ENCODE data around the gene FMN2. TPM values are rescaled to one million over a fixed set of nuclear protein-coding genes. Genes with fewer than 3 reads are reported as not detected.

The FMN2 gene
- total and polyA plus RNA-seq, 2 experiments from 2014 or later: 0.97 TPM; not detected in 1

- H3K27me3 ChIP-seq: no peaks in the 10 kb centered on the region
- WGBS (ENCODE audit: low lambda C conversion rate, missing lambda C conversion rate): 65% methylated on average over 4 of the region's 4 CpGs
- no peak for DNase-seq (ENCODE audit: low spot score)
- H3K9me2 ChIP-seq (replicated peaks; ENCODE audit: insufficient read depth): no peaks in the 10 kb centered on the region
- TF ChIP-seq EZH2 (IDR thresholded peaks at IDR 0.05; ENCODE audit: borderline replicate concordance) (no peak), EZH2phosphoT487 (IDR thresholded peaks at IDR 0.05; ENCODE audit: low read depth, severe bottlenecking, unreplicated experiment) (no peak), CTCF (IDR thresholded peaks at IDR 0.05; ENCODE audit: poor library complexity) (no peak)
- no peaks in the 10 kb centered on the region for H4K20me1 ChIP-seq (ENCODE audit: insufficient read depth, poor library complexity, severe bottlenecking)
- H3K27ac ChIP-seq: no peak overlapping the region
- no peaks in the 10 kb centered on the region for H3K79me2 ChIP-seq
- H3K4me2 ChIP-seq: no peak overlapping the region
- H3K4me1 ChIP-seq (ENCODE audit: insufficient read depth): no peaks in the 10 kb centered on the region
- H3K4me3 ChIP-seq: no peak overlapping the region
- no peak overlapping the region for H2AFZ ChIP-seq
- H3K9me3 ChIP-seq (ENCODE audit: low read depth): no peaks in the 10 kb centered on the region
- H3K36me3 ChIP-seq (replicated peaks; ENCODE audit: insufficient read depth, low read depth): no peaks in the 10 kb centered on the region
Observed at GRCh38 chr1:240415532-240415931, 323.8 kb downstream of the FMN2 start.

GRCh38 chr1:240417317-240417716 is 325.6 kb downstream of the FMN2 start:
- 49% methylated on average over 2 of the region's 2 CpGs for WGBS (ENCODE audit: low lambda C conversion rate, missing lambda C conversion rate)
- Histone ChIP-seq H3K4me2 (no peak overlapping the region), H3K4me3 (no peak overlapping the region), H4K20me1 (ENCODE audit: insufficient read depth, poor library complexity, severe bottlenecking) (no peaks in the 10 kb centered on the region), H3K27me3 (no peaks in the 10 kb centered on the region), H3K79me2 (no peaks in the 10 kb centered on the region), H3K27ac (no peak overlapping the region), H3K4me1 (ENCODE audit: insufficient read depth) (no peaks in the 10 kb centered on the region), H3K9me3 (ENCODE audit: low read depth) (no peaks in the 10 kb centered on the region), H3K36me3 (replicated peaks; ENCODE audit: insufficient read depth, low read depth) (no peaks in the 10 kb centered on the region), H2AFZ (no peak overlapping the region), H3K9me2 (replicated peaks; ENCODE audit: insufficient read depth) (no peaks in the 10 kb centered on the region)
- TF ChIP-seq EZH2 (IDR thresholded peaks at IDR 0.05; ENCODE audit: borderline replicate concordance) (no peak), CTCF (IDR thresholded peaks at IDR 0.05; ENCODE audit: poor library complexity) (no peak), EZH2phosphoT487 (IDR thresholded peaks at IDR 0.05; ENCODE audit: low read depth, severe bottlenecking, unreplicated experiment) (no peak)
- no peak for DNase-seq (ENCODE audit: low spot score)

GRCh38 chr1:240420766-240421165 is 329.1 kb downstream of the FMN2 start:
- H3K79me2 ChIP-seq: no peaks in the 10 kb centered on the region
- H4K20me1 ChIP-seq (ENCODE audit: insufficient read depth, poor library complexity, severe bottlenecking): no peaks in the 10 kb centered on the region
- DNase-seq (ENCODE audit: low spot score): no peak
- 96% methylated on average over 5 of the region's 5 CpGs for WGBS (ENCODE audit: low lambda C conversion rate, missing lambda C conversion rate)
- no peaks in the 10 kb centered on the region for H3K27me3 ChIP-seq
- H3K4me1 ChIP-seq (ENCODE audit: insufficient read depth): no peaks in the 10 kb centered on the region
- no peak overlapping the region for H3K4me3 ChIP-seq
- H3K36me3 ChIP-seq (replicated peaks; ENCODE audit: insufficient read depth, low read depth): no peaks in the 10 kb centered on the region
- TF ChIP-seq CTCF (IDR thresholded peaks at IDR 0.05; ENCODE audit: poor library complexity): no peak
- TF ChIP-seq EZH2 (IDR thresholded peaks at IDR 0.05; ENCODE audit: borderline replicate concordance): no peak
- TF ChIP-seq EZH2phosphoT487 (IDR thresholded peaks at IDR 0.05; ENCODE audit: low read depth, severe bottlenecking, unreplicated experiment): no peak
- H3K9me3 ChIP-seq (ENCODE audit: low read depth): no peaks in the 10 kb centered on the region
- no peak overlapping the region for H3K4me2 ChIP-seq
- H2AFZ ChIP-seq: no peak overlapping the region
- H3K27ac ChIP-seq: no peak overlapping the region
- H3K9me2 ChIP-seq (replicated peaks; ENCODE audit: insufficient read depth): no peaks in the 10 kb centered on the region
